DMS153 treated with DMSO at 0.1 percent for 48 hours (cell line): ENCODE data around the gene SYNM.
"Not testable (repeated sequence)": the region's sequence is repeated elsewhere in the genome, so short reads cannot be mapped to it uniquely, and the experiment has no call there.

Experiments
- DNase-seq: peaks from one replicate; lab custom pipeline; 2025; ENCODE audit not compliant: unreplicated experiment; lab: John Stamatoyannopoulos, UW

SYNM gene

DNA sequence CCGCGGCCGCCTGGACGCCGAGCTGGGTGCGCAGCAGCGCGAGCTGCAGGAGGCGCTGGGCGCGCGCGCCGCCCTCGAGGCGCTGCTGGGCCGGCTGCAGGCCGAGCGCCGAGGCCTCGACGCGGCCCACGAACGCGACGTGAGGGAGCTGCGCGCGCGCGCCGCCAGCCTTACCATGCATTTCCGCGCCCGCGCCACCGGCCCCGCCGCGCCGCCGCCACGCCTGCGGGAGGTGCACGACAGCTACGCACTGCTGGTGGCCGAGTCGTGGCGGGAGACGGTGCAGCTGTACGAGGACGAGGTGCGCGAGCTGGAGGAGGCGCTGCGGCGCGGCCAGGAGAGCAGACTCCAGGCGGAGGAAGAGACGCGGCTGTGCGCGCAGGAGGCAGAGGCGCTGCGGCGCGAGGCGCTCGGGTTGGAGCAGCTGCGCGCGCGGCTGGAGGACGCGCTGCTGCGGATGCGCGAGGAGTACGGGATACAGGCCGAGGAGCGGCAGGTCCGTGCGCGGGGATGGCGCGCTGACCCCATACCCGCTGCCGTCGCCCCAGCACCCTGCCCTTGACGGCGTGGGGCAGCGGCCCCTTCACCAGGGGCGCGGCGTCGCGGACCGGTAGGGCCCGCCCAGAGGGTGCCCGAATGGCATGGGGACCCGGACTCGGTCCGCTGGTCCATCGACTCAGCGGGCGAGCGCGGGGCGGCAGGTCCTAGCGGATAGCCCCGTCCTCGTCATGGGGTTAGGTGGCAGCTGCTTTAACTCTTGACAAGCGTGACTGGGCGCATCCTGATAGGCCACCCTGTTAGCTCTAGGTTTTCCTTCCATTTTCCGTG lies 848 bp downstream of the SYNM start:
- no peak for DNase-seq

DNA sequence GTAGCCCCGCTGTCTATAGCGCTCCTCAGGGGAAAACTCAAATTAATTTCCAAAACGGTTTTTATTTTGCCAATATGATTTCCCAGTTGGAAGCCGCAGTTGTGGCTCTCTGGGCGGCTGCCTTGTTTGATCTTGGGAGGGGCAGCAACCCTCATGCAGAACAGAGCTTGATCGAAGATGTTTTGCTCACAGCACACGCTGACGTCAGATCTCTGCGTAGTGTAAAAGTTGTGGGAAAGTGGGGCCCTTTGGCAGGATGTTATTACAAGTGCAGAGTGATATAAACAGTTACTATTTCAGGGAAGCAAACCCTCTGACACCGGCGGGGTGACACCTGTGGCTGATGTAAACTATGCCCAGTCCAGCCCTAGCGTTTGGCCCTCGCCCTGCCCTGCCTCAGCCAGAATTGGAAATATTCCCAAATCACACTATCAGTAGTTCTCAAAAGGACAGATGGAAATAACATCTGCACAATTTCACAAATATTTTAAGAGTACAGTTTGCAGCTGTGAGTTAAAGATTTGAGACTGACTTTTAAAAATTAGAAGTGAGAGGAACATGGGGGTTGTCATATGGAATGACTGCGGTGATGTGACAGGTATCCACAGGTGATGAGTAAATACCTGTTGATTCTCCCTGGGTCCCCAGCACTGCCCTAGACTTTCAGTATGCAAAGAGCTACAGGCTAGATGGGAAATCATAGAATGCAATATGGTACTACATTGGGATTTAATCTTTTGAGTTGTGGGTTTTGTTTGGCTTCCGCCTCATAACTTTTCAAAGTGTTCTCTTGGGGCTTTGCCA lies 1.7 kb downstream of the SYNM start:
- no peak for DNase-seq

DNA sequence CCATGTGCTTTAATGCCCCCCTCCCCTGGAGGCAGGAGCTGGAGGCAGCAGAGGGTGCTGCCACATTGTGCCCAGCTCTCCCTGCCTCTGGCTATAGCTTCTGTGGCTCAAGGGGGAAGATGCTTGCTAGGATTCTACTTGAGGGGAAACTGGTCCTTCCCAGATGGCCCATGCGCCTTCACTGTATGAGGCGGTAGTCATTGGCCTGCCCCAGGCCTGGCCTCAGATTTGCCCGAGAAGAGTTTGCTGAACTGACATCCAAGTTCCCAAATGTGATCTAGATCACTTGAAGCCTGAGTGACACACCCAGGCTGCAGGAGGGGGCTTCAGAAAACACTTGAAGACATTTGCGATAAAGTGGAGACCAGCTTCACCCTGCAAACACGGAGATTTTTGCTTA lies 4.1 kb downstream of the SYNM start:
- DNase-seq = no peak

DNA sequence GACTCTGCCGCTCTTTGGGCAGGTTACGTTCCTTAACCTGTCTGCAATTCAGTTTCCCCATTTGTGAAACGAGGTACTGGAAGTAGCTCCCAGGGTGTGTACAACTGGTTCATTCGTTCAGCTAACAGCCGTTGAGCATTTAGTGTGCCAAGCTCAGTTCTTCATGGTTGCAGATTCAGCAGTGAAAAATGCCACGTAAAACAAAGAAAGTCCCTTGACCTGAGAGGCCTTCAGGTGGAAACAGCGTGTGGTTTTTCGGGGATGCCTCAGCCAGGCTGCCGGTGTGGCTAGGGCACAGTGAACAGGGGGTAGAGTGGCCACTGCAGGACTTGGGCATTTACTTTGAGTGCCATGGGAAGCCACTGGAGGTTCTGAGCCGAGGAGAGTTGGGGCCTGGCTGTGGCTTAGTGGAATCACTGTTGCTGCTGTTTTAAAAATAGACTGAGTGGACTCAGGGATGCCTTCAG lies 4.7 kb downstream of the SYNM start:
- no peak for DNase-seq

DNA sequence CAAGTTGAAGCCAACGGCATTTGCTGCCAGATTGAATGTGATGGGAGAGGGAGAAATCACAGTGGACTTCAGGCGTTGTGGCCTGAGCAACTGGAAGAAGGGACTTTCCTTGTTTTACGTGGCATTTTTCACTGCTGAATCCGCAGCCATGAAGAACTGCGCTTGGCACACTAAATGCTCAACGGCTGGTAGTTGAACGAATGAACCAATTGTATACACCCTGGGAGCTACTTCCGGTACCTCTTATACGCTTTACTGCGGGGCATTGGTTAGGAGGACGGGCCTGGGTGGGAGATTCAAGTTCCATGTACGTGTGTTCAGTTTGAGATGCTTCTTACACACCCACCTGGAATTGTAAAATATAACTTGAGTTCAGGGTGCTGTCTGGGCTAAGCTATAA lies 5.2 kb downstream of the SYNM start:
- no peak for DNase-seq

DNA sequence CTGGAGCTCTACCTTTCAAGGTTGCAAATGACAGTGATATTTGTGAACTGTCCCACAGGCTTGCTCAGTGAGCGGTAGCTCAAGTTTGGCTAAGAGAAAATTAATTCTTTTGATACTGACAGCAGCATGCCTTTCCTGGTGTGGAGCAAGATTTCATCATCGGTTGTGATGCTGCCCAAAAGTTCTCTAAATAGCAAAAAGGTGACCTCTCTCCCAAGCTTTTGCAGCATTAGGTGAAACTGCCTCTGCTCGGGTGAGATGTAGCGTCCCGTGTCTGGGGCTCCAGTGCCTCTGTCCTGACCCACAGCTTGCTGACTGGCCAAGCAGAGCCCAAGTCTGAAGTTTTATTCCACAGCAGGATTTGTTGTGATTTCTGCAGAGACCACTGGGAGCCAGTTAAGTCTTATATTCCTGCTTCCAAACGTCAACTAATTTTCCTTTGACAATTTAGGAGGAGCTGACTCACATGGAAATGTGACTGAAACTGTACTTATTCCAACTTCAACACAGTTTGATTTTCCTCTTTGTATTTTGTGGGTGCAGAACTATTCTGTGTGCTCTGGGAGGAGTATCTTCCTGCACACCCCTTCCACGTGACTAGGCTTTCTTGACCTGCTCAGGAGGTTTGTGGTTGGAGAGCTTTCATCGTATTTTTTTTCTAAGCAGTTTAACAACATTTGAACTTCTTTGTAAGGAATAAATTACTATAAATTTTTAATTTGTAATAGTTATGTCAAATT lies 5.9 kb downstream of the SYNM start:
- DNase-seq = no peak

DNA sequence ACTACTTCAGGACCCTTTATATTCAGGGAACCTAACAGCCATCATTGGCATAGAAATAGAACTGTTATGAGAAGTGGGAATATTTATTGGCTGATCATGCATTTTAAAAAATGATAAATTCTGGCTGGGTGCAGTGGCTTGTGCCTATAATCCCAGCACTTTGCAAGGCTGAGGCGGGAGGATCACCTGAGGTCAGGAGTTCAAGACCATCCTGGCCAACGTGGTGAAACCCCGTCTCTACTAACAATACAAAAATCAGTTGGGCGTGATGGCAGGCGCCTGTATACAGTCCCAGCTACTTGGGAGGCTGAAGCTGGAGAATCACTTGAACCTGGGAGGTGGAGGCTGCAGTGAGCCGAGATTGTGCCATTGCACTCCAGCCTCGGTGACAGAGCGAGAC lies 6.8 kb downstream of the SYNM start:
- not testable (repeated sequence) for DNase-seq

DNA sequence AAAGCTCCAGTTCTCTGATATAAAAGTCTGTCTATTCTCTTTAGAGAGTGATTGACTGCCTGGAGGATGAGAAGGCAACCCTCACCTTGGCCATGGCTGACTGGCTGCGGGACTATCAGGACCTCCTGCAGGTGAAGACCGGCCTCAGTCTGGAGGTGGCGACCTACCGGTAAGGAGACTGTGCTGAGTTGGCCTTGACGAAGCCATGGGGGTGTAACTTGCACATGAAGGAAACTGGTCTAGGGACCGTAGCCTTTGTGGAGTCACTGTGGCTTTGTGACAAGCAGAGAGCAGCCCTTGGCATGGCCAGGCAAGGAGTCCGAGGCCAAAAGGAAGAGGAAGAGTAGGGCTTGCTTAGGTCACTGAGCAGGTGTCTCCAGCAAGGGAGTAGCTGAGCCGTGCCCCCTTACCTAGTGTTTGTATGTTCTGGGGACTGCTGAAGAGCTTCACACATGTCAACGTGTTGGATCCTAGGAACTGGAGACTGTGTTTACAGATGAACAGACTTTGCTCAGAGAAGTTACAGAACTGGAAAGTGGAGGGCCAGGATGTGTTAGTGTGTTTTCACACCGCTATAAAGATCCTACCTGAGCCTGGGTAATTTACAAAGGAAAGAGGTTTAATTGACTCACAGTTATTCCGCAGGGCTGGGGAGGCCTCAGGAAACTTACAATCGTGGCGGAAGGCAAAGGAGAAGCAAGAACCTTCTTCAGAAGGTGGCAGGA lies 8.8 kb downstream of the SYNM start:
- DNase-seq = no peak

DNA sequence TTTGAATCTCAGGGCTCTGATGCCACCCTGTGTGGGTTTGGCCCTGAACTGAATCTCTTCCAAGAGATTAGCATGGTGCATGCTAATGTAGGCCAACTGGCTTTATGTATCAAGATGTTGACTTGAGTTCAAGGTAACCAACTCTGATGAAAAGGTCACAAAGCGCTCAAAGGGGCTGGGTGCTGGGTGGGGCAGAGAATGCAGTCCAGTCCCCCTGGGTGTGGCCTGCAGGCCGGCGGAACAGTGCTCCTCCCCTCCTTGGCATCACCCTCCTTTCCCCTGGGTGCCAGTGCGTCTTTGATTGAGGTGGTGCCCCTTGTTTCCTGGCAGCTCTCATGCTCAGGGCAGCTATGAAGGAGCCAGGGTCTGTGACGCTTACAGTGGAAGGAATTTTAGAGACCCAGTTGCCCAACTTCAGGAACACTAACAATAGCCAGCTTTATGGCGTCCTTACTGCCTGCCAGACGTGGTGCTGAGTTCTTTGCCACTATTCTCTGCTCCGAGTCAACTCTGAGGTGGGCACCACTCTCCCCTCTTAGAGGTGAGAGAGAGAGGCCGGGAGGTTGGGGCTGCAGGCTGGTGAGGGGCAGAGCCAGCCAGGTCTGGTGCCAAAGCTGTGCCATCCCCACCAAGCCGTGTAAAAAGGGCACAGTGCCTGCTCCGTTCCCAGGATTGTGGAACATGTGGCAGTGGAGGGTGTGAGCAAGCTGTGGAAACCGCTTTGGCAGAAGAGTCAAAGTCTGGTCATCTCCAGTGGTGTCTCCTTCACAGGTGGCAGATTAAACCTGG lies 9.8 kb downstream of the SYNM start:
- DNase-seq = no peak

DNA sequence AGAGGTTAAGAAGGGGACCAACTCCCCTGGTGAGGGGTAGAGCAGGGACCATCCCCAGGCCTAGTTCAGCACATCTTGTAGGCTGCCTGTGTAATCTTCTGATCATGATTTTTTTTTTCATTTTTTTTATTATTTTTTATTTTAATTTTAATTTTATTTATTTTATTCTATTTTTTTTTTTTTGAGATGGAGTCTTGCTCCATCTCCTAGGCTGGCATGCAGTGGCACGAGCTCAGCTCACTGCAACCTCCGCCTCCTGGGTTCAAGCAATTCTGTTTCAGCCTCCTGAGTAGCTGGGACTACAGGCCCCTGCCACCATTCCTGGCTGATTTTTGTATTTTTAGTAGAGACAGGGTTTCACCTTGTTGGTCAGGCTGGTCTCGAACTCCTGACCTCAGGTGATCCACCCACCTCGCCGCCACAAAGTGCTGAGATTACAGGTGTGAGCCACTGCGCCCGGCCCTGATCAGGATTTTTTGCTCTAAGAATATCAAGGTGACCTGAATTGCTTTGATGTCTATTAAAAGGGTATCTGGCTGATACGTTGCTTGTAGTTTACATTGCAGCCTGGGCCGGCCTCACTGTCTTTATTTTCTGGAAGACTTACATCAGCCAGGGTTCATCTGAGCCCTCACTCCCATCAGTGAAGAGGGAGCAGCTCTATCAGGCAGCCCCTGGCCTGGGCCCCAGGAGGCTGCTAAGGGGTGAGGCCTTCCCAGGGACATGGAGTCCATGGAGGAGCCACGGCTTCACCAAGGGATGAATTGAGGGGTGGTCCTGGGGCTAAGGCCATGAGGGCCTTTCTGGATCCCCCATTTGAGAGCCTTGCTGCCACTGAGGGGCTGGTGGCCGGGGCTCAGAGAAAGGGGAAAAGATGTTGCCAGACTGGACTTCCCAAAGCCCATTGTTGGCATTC lies 10.7 kb downstream of the SYNM start:
- DNase-seq = no peak

DNA sequence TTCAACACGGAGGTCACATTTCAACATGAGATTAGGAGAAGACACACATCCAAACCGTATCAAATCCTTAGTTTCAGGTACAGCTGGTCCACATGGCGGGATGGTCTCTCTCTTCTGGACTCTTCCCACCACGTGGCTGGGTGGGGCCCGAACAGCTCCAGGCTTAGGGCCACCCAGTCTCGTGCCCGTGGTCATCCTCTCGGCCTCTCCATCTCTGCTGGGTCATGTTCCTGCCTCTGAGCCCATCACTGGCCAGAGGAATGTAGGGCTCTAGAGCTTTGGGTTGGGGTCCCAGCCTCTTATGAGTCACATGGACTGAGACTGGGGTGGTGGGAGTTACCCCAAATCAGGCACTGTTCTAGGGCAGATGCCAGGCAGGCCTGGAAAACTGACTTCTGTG lies 12.2 kb downstream of the SYNM start:
- no peak for DNase-seq

DNA sequence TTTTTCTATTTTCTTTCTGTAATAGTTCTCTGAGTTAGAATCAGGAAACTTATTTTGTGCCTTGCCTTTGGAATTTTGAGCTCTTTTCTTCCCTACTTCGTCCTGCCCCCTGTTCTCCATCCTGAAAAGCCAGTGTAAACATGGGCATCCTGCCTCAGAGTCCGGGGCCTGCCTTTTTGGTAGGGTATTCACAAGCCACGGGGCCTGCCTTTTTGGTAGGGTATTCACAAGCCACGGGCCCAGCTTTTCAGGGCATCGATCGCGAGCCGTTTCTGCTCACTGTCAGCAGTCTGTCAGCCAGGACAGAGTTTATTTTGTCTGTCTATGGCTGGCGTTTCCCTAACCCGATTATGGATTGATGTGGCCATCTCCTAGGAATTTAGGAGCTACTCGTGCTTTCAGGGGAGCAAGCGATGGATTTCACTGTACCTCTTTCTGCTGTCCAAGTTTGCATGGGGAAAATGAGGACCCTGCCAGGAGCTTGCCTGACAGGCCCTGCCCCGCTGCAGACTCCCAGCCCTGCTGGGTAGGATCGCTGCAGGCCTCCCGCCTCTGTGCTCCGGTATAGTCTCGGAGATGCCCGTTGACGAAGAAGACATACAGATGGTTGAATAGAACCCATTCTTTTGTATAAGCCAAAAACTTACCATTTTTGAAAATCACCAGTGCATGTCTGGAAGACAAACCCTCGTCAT lies 12.8 kb downstream of the SYNM start:
- no peak for DNase-seq

DNA sequence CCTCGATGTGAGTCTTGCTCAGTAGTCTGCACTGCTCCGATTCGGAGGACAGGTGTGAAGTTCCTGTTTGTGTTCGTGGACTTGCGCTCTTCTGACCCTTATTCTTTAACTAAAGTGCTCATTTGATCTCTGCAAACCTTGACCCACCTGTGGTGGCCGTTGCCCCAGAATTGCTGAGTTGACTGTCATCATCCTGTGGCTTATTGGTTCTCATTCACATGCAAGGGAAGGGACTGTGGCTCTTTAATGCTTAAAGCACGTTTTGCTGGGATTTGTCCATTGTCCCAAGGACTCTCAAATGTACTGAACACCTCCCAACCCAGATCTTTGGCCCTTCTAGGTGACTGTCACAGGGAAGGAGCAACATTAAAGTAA lies 13.4 kb downstream of the SYNM start:
- DNase-seq = no peak

DNA sequence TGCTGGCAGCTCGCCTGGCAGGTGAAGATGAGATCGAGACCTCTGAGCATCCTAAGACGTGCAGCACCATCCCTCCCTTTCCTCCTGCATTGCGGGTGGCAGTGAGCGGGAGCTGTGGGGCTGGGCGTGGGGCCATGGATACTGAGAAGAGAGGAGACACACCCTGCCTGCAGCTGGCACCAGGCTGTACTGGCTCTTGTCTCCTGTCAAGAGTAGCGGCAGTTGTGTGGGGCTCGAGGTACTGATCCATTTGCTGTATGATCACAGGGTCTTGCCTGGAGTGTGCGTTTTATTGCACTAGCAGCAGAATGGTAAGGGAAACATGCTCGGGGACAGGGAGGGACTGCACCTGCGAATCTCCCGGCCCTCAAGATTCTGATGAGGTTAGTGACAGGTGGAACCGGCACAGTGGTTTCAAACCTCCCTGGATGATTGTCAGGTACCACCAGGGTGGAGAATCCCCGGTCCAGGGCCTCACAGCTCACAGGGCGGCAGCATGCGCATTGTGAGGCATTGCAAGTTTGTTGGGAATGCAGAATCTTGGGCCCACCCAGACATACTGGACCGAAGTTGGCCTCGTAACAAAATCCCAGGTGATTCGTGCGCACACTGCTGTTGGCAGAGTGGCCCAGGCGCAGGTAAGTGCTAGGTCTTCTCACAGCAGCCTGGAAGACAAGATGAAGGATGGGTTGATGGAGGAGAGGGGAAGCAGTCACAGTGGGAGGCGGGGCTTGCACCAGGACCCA lies 14.1 kb downstream of the SYNM start:
- no peak for DNase-seq

DNA sequence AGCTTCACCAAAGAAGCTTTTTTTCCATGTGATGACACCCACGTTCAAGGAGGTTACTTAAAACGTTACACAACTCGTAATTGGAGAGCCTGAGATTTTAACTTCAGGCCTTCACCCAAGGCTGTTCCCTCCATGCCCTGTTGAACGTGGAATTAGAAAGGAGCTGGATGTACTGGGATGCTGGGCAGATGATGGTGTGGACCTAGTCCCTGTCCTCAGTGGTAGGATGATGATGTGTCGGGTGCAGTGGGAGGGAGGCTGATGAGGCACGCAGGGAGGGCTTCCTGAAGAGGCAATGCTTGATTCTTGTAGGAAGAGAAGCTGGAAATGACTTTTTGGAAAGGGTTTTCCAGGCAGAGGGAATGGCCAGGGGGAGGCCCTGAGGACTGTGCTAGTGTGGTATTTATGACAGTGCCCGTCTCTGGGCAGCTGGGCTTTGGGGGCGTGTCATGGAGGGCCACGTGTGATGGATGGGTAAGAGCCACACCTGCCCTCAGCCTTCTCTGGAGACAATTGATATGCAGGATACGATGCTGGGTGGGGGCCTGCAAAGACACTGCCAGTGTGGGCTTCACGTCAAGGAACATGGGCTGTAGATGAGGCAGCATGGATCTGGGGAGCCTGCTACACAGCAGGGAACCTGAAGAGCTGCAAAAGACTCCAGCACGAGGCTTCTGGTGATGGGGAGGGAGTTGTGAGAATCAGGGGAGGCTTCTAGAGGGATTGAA lies 15.3 kb downstream of the SYNM start:
- DNase-seq = no peak

DNA sequence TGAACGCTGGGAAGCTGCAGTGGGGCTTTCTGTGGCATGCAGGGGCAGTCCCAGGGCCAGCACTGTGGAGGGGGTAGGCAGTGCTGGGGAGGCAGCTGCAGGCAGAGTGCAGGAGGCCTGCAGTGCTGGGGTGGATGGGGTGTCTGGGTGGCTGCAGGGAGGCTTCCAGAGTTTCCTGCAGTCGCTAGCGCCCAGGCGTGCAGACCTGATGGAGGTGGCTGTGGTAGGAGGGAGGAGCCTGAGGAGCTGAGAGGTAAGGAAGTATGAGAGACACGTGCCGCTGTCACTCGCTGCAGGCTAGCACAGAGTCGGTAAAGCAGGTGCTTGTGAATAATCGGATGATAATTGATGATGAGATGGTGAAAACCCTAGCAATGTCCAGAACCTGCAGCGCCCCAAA lies 16.3 kb downstream of the SYNM start:
- no peak for DNase-seq

DNA sequence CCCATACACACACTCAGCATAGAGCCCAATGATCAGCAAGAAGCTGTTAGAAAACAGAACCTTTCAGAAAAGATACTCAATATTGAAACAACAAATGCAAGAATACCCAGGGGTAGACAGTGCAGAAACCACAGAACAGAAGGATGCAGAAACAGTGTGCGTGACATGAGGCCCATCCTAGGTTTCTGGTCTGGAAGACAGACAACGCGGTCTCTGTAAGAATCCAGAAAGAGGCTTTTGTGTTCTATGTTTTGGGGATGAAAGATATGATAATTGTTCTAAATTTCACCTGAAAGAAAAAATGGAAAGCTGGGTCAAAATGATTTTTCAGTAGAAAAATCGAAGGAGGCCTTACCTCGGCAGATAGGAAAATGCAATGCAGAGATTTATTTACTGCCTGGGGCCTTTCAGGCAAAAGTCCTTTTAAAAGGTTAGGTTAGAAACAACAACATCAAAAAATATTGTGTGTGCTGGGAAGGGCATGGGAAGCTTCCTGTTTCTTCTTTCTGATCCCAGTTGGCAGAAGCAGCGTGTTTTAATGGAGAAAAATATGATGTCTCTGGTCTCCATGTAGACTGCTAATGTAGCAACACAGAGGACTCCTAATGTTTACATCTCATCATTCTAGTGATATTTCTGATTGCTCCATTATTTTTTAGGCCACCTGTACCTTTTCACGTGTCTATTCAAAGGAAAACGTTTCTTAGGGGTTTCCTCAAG lies 17.0 kb downstream of the SYNM start:
- DNase-seq = no peak
